ENCODE measurements around the gene PALB2. TPM values are rescaled to one million over a fixed set of nuclear protein-coding genes. Genes with fewer than 3 reads are reported as not detected.

Gene PALB2
- total RNA-seq, 1 donor from 2014 or later = 14.9 TPM

DNA sequence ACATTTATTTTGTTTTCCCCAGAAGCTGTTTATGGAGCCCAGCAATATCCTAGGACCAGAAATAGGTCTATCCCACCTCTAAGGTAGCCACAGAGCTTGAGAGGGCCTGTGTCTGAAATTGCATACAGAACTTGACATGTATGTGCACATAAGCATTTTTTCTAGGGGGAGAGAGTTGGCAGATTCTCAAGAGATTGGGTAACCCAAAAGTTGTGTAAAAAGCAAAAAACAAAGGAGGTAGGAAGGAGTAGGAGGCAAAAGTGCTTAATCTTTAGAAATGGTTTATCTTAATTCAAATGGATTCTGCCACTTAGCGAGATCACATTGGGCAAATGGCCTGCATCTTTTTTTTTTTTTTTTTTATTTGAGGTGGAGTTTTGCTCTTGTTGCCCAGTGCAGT, 41.1 kb upstream of the PALB2 start:
- H3K4me3 Mint-ChIP-seq (ENCODE audit: unreplicated experiment) = no peak overlapping the region

DNA sequence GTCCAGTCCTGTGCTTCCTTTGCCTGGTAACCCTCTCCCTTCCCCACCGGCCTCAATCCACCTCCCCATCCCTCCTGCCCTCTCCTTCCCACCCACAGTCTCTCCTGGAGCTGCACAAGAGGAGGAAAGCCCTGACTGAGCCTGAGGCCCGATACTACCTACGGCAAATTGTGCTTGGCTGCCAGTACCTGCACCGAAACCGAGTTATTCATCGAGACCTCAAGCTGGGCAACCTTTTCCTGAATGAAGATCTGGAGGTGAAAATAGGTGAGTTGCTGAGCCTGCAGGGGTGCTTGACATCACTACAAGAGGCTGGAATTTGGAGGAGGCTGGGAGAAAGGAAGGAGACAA, 38.9 kb upstream of the PALB2 start:
- Mint-ChIP-seq H3K9me3 (ENCODE audit: unreplicated experiment) (no peaks in the 10 kb centered on the region), H3K4me3 (ENCODE audit: unreplicated experiment) (peak overlapping the region; percentile 78), H3K27me3 (ENCODE audit: unreplicated experiment) (no peaks in the 10 kb centered on the region)

More for the DNA sequence above, 41.1 kb upstream of the PALB2 start:
- Mint-ChIP-seq H3K4me1 (ENCODE audit: unreplicated experiment) (peaks cover 29% of the 10 kb centered on the region), H3K27ac (ENCODE audit: unreplicated experiment) (no peak overlapping the region), H3K9me3 (ENCODE audit: unreplicated experiment) (no peaks in the 10 kb centered on the region), H3K36me3 (ENCODE audit: unreplicated experiment) (peaks cover 14% of the 10 kb centered on the region), H3K27me3 (ENCODE audit: unreplicated experiment) (no peaks in the 10 kb centered on the region)
- DNase-seq (ENCODE audit: extremely low spot score, unreplicated experiment) = no peak
- TF ChIP-seq, protein P1, sequence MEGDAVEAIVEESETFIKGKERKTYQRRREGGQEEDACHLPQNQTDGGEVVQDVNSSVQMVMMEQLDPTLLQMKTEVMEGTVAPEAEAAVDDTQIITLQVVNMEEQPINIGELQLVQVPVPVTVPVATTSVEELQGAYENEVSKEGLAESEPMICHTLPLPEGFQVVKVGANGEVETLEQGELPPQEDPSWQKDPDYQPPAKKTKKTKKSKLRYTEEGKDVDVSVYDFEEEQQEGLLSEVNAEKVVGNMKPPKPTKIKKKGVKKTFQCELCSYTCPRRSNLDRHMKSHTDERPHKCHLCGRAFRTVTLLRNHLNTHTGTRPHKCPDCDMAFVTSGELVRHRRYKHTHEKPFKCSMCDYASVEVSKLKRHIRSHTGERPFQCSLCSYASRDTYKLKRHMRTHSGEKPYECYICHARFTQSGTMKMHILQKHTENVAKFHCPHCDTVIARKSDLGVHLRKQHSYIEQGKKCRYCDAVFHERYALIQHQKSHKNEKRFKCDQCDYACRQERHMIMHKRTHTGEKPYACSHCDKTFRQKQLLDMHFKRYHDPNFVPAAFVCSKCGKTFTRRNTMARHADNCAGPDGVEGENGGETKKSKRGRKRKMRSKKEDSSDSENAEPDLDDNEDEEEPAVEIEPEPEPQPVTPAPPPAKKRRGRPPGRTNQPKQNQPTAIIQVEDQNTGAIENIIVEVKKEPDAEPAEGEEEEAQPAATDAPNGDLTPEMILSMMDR (IDR thresholded peaks at IDR 0.05) = no peak

DNA sequence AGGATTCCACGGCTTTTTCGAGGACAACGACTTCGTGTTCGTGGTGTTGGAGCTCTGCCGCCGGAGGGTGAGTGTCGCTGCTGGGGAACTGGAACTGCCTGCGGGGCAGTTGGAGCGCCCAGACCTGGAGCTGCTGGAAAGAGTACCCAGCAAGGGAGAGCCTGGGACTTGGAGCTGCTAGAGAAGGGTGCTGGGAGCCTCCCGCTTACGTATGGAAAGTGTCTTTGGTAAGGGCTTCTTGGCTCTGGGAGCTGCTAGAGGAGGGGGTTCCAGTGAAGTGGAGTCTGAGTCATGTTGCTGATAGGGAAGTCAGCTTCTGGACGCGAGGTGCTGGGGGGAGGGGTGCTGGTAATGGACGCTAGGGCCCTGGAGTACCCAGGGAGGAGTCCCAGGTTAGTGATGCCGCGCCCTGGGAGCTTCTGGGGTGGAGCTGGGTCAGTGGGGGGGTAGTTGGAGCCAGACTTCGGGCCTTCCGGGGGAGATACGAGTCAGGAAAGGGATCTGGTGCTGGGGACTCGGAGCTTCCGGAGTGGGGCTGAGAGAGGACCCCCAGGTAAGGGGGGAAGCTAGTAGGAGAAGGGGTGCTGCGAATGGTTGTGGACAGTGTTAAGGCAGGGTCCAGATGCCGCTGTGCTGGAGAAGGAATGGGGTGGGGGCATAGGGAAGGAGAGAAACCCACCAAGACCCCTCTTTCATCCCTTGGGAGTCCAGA, 38.3 kb upstream of the PALB2 start:
- peak overlapping the region; percentile 78 for H3K4me3 Mint-ChIP-seq (ENCODE audit: unreplicated experiment)

More for the DNA sequence above, 38.9 kb upstream of the PALB2 start:
- no peak overlapping the region for H3K27ac Mint-ChIP-seq (ENCODE audit: unreplicated experiment)
- peaks cover 7% of the 10 kb centered on the region for H3K36me3 Mint-ChIP-seq (ENCODE audit: unreplicated experiment)
- TF ChIP-seq, protein P1 (IDR thresholded peaks at IDR 0.05) = no peak
- peaks cover 29% of the 10 kb centered on the region for H3K4me1 Mint-ChIP-seq (ENCODE audit: unreplicated experiment)
- DNase-seq (ENCODE audit: extremely low spot score, unreplicated experiment) = no peak

DNA sequence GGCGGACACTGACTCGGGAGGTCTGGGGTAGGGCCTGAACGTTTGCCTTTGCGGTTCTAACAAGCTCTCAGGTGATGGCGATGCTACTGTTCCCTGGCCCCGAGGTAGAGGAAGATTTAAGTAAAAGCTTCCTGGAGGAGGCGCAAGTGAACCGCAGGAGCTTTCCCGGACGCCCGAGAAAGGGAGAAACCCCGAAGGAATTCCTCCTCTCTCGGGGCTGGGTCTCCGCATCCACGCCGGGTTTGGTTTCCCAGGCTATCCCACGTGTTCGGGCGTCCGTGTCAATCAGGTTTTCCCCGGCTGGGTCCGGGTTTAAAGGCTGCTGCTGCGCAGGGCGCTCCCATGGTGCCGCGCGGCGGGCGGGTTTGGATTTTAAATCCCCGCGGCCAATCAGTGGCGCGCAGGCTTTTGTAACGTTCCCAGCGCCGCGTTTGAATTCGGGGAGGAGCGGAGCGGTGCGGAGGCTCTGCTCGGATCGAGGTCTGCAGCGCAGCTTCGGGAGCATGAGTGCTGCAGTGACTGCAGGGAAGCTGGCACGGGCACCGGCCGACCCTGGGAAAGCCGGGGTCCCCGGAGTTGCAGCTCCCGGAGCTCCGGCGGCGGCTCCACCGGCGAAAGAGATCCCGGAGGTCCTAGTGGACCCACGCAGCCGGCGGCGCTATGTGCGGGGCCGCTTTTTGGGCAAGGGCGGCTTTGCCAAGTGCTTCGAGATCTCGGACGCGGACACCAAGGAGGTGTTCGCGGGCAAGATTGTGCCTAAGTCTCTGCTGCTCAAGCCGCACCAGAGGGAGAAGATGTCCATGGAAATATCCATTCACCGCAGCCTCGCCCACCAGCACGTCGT, 37.5 kb upstream of the PALB2 start, which contains the start of gene PLK1:
PLK1 (plus strand) TSS at position 460 of the 844 bp plus-strand sequence; CDS start at position 504, 44 bp downstream.
- peaks cover 29% of the 10 kb centered on the region for H3K4me1 Mint-ChIP-seq (ENCODE audit: unreplicated experiment)
- peak; percentile 92 for DNase-seq (ENCODE audit: extremely low spot score, unreplicated experiment)
- TF ChIP-seq, protein P1 (IDR thresholded peaks at IDR 0.05) = peak; percentile 56
- no peaks in the 10 kb centered on the region for H3K27me3 Mint-ChIP-seq (ENCODE audit: unreplicated experiment)
- no peaks in the 10 kb centered on the region for H3K9me3 Mint-ChIP-seq (ENCODE audit: unreplicated experiment)
- H3K4me3 Mint-ChIP-seq (ENCODE audit: unreplicated experiment) = peak within 1 kb of the TSS; percentile 78
- H3K36me3 Mint-ChIP-seq (ENCODE audit: unreplicated experiment) = peaks cover 11% of the 10 kb centered on the region
- H3K27ac Mint-ChIP-seq (ENCODE audit: unreplicated experiment) = peak within 1 kb of the TSS; percentile 78

More for the DNA sequence above, 38.3 kb upstream of the PALB2 start:
- DNase-seq (ENCODE audit: extremely low spot score, unreplicated experiment) = no peak
- Mint-ChIP-seq H3K27ac (ENCODE audit: unreplicated experiment) (no peak overlapping the region), H3K9me3 (ENCODE audit: unreplicated experiment) (no peaks in the 10 kb centered on the region), H3K36me3 (ENCODE audit: unreplicated experiment) (peaks cover 8% of the 10 kb centered on the region), H3K4me1 (ENCODE audit: unreplicated experiment) (peaks cover 29% of the 10 kb centered on the region), H3K27me3 (ENCODE audit: unreplicated experiment) (no peaks in the 10 kb centered on the region)
- TF ChIP-seq, protein P1 (IDR thresholded peaks at IDR 0.05) = no peak

Measured in osteocyte (in vitro differentiated cells).